HG02943 (cell line): Measurements from ENCODE around the gene CPXM2.

ENCODE experiments used
- ATAC-seq: cut with Tn5 transposase; IDR thresholded peaks from one replicate; pipeline ENCODE4 v1.9.1; 2021; ENCODE audit warnings: mild to moderate bottlenecking, low read depth, moderate library complexity; ENCODE audit not compliant: unreplicated experiment

CPXM2 gene

DNA sequence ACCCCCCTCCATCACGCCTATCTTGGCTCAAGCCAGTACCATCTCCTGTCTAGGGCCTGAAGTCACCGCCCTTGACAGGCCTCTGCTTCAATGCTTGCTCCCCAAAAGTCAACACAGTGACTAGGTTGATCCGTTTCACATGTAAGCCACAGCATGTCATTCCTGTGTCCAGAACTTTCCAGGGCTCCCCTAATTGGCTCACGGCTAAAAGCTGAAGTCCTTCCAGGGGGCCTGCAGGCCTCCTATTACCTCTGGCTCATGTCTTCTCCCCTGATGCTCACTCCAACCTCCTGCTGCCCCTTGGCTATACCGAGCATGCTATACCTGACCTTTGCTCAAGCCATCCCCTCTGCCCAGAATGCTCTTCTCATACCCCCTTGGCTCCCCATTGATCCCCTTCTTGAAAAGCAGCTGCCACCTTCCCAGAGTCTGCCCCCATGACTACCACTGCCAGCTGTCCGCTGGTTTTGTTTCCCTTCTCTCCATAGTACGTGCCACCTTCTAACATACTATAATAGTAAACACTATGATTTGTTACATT lies 39.1 kb downstream of the CPXM2 start:
- no peak for ATAC-seq

DNA sequence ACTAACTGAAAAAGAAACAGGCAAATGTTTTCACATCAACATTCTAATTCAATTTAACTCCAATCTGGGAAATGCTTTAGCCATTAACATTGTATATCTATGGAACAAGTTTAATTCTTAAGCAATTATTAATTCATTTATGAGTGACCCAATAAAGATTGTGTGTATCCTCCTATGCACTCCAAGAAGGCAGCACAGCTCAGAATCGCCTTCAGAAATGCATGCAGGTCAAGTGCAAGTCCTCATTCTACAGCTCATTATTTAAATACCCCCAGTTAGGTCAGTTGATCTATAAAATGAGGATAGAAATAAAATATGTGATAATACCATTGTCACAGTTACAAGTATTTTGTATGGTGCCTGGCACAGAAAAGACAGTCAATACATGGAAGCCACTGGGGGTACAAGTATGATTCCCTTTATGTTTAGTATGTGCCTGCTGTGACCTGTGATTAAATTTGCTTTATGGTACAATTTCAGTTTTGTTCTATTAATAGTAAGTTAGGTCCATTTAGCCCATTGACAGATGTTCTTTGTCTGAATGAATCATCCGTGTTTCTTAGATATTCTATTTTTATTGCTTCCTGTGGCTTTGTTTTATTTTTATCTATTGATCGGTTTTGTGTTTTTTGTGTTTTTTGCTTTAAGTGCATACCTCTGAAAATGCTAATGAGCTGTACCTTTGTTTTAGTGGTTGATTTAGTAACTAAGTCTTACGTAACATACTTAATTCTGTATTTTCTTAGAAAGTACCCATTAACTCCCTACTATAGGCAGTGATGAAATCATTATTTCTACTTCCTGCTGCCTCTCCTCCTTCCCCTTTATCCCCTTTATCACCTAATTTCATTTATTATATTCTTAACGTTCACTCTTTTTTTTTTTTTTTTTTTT lies 42.8 kb downstream of the CPXM2 start:
- ATAC-seq: peak; percentile 83

DNA sequence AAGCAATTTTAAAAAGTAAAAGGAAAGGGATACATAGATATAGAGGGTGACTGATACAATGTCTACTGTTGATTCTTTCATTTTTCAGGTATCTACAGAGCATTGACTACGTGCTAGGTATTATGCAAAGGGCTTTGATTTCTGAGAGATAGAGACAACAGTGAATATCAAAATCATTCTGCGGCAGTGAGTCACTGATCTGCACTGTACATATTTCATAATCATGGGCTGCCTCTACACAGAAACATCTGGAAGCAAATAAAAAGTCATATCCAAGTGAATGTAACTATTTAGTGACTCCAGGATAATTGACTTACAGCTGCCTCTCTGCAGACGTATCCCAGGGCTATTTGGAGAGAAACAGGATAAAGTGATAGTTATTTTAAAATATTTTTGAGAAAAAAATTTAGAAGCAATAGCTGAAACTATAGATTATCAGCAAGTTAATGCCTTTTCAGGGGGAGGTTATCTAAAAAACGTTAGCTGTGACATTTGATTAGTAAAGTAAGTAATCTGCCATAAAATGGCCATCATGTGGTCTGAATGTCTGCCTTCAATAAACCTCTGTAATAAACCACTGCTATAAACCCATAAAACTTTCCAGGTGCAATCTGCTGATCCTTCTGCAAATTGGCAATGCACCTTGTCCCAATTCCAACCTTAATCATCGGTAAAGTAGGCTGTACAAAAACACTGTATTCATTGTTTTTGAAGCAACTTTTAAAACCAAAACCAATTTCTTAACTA lies 43.7 kb downstream of the CPXM2 start:
- ATAC-seq: no peak

DNA sequence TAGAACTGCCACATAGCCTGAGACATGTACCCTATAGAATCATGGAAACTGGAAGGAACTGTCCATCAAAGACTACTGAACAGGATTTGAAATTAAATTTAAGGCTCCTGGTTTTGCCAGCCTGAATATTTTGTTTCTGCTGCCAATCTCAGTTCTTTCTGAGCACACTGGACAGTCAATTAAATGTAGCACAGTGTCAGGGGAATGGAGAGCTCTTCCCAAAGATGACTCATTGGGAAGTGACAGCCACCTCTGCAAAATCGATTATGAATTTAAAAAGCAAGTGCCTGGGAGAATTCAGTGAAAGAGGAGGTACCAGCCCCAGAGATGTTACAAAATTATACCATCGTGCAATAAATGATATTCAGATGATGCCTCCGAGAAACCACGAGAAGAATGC lies 47.8 kb downstream of the CPXM2 start:
- ATAC-seq: no peak

DNA sequence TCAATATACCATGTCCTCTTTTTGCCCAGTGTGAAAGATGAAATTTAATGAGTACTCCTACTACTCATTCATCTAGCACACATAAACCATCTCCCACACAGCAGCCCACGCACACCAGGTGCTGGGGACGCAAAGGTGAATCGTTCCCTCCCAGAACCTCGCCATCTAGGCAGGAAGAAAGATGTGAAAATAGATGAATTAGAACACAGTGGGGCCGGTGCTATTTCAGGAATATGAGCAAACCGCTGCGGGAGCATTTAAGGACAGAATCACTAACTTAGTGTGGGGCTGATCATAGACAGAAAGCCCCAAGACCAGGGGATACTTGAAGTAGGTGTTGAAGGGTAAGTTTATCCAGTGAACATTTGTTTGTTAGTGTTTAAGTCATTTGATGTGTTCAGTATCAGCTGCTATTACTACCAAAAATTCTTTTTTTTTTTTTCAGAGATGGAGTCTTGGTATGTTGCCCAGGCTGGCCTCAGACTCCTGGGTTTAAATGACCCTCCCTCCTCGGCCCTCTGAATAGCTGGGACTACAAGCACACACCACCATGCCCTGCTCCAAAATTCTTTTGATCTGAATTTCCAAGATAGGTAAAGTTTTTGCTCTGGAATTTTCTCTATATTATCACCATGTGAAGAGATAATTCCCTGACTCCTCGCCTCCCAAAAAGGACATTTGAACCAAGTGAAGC lies 48.8 kb downstream of the CPXM2 start:
- ATAC-seq: no peak

DNA sequence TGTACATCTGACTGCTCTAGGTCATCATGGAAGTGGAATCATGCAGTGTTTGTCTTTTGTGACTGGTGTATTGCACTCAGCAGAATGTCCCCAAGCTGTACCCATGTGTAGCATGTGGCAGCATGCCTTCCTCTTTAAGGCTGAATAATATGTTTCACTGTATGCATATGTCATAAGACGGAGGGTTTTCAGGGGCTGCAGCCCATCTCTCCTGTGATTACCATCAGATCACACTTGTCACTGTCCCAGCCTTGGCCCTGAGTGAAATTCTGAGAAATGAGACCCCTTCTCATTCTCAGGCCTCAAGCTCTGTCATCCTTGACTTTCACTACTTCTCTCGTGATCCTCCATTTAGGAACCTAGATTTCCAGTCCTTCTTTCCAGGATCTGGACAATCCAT lies 50.0 kb downstream of the CPXM2 start:
- no peak for ATAC-seq

DNA sequence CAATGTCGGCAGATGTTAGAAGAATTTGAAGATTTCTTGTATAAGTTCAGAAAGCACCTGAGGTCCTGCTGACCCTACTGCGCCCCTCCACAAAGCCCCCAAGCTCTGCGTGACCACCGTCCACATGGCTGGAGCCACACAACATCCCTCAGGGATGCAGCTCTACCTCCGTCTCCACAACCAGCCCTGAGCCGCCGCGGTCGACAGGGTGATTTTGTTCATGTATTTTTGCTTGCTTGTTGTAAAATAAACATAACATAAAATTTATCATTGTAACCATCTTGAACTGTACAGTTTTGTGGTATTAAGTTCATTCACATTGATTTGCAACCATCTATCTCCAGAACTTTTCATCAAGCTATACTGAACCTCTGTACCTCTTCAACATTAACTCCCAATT lies 50.5 kb downstream of the CPXM2 start:
- no peak for ATAC-seq

DNA sequence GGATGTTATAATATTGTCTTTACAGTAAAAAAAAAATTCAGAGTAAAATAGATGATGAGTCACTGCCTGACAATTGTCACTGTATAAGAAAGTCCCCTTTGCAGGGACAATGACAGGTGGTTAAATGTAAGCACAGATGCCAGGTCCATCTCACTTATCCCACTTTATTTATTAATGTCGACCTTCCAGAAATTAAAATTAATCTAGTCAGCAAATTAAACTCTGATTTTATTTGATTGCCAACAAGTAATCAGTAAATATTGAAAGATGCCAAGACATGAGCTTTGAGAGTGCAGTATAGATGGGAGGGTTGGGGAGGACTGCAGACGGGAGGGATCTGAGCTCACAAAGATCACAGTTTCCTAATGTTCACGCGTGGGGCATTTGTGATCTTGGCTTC lies 50.9 kb downstream of the CPXM2 start:
- no peak for ATAC-seq

DNA sequence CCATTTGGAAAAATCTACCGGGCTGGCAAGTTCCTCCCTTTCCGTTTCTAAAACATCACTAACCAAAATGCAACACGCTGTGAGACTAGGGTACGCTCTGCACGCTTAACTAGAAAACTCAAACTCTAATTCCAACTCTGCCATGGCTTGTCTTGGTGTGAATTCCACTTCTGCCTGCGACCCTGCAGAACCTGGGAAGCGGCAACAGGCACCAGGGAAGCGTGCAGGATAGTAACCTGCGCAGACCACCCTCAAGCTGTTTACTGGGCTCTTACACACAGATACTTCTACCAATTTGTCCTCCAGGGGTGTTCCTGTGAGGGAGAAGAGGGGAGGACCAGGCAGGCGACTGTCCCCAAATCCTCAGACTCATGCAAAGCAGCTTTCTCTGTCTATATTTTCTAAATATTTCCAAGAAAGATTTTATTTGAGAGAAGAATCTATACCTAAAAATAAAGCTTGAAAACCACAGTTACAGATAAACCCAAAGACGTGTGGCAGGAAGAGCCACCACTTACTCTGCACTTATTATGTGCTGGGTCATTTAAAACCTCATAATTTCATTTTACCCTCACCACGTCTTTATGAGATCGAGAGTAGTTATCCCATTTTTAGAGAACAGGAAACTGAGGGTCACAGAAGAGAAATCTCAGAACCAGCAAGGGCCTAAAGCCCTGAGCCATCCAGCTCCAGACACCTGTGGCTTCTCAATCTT lies 52.9 kb downstream of the CPXM2 start:
- no peak for ATAC-seq

DNA sequence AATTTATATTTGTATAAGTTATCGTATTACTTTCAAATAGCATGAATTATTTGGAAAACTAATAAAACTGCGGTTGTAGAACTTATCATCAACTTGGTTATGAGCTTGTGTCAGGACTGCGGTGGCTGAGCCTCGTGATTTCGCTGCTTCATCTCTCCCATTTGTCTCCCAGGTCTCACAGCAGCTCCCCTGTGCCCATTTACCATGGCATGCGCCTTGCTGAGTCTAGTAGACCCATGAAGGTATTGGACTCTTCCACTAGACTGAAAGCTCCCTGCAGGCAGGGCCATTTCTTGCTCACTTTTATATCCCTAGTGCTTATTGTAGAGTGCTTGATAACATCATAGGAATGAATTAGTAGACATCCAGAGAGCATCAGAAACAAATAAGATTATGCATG lies 53.9 kb downstream of the CPXM2 start:
- no peak for ATAC-seq

DNA sequence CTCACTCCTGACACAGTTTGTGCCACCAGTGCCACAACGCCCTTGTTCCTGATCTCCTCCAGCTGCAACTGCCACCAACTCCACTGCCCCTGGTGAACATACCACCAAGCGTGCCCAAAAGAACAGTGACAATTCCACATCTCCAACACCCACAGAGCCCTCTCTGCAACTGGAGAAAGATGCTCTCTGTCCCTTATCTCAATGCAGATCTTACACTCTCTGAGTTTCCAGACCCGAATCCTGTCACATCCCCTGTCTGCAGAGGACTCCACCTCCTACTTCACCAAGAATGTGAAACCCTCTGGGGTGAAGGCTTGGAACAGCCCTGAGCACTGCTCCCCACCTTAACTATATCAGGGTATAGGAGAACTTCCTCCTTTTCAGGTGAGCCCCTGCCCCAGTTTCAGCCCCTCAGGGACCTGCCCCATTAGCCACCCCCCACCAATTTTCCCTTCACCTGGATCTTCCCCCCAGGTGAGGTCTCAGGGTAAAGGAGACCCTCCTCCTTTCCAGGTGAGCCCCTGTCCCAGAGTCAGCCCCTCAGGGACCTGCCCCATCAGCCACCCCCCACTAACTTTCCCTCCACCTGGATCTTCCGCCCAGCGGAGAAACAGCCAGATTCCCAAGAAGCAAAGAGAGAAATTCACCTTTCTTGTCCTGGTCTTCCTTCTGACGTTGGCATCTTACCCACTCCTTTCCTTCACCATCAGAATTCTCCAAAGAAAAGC lies 55.0 kb downstream of the CPXM2 start:
- no peak for ATAC-seq

DNA sequence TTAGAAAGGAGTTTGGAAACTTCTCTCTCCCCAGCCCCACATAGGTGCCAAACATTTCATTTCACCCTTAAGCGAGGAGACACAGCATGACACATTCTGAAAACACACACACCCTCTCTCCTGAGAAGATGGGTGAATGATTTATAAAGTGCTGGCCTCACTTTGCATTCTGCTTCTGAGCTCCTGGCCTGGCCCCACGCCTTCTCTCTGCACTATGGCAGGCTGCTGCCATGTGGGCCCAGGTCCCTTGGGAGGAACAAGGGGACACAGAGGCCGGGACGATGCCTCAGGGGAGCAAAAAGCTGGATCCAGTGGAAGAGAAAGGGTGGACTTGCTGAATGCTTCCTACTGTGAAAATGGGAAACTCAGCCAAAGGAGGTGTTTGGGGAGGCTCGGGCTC lies 56.0 kb downstream of the CPXM2 start:
- ATAC-seq: peak; percentile 96

DNA sequence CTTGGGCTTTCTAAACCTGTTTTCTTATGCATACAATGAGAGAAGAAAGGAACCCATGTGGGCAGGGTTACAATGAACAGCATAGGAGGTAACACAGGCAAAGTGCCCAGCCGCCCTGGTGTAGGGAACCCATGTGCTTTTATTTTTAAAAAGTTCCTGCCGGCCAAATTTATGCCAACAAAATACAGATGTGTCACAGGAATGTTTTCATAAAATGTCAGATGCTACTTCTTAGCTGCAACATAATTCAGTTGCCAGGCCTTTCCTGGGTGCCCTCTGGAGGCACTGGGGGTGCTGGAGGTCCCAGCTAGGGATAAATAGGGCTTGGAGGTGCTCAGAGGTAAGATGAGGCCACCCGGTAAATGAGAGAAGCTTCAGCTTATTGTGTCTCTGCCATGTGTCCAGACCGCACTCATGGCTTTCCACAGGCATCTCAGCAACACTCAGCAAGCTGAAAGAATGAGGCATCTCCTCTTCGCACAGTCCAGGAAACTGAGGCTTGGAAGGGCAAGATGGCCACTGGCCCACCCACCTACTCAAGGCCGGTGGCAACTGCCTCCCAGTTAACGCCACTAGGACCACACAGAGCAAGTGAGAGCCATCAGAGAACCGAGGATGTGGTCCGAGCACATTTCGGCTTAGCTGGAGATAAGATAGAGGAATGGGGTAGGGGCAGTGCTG lies 58.3 kb downstream of the CPXM2 start:
- no peak for ATAC-seq

DNA sequence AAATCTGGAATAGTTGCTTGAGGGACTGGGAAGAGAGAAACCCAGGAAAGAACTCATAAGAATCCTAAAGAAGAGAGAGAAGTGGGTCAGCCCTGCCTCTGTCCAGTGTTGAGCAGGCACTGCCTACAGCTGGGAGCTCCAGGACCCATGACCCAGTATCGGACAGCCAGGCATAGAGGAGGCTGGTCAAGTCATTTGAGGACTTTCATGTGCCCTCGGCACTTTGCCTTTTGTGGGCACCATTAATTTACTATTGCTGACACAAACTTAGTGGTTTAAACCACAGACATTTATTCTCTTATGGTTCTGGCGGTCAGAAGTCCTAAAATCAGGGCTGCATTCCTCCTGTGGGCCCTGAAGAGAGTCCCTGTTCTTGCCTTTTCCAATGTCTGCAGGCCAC lies 60.3 kb downstream of the CPXM2 start:
- ATAC-seq: no peak

DNA sequence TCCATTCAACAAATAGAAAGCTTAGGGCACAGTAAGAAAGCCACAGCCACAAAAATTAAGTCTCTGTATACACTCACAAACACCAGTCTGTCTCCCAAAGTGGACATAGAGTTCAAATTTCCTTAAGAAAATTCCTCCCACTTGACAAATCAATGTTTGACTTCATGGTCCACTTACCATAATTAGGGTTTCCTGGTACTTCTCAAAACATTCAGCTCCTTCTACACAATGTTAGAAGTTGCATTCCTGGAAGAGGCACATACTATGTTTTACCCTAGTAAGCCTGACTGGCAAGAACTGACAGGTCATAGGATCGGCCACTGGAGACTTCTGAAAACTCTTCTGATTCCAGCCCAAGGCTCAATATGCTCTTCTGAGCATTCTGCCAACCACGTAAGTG lies 70.5 kb downstream of the CPXM2 start:
- no peak for ATAC-seq

DNA sequence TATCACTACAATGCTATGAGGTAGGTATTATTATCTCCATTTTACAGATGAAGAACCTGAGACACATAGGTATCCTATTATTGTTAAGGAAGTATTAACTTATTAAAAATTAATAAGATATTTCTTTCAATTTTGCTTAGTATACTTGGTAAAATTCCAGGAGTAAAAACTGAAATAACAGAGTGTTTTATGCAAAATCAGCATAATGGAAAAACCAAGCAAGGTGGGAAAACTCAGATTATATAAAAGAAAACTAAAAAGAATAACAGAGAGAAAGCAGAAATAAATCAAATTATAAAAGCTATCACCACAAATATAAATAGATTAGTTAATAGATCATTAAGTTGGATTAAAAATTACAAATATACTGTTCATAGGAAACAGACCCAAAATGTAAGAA lies 82.0 kb downstream of the CPXM2 start:
- ATAC-seq: no peak

DNA sequence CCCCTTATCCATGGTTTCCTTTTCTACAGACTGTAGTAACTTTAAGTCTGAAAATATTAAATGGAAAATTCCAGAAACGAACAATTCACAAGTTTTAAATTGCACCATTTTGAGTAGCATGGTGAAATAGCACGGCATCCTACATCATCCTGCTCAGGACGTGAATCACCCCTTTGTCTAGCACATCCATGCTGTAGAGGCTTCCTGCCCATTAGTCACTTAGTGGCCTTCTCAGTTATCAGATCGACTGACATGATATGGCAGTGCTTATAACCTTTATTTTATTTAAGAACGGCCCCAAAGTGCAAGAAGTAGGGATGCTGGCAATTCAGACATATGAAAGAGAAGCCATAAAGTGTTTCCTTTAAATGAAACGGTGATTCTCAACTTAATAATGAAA lies 82.7 kb downstream of the CPXM2 start:
- no peak for ATAC-seq

DNA sequence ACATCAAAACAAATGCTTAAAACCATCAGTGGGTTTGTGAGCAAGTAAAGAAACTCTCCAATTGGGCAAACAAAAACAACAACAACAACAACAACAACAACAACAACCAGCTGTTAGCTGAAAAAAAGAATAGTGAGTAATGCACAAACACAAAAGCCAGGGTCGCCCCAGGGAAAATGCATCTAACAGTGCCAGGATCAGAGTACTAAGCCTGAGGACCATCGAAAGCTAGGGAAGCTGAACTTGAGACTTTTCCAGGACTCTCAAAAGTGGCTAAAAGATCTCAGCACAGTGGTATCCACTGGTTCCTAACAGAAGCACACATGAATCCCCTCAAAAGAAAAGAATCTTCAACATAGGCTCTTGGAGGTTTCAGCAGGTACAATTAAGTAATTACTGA lies 83.3 kb downstream of the CPXM2 start:
- ATAC-seq: no peak

DNA sequence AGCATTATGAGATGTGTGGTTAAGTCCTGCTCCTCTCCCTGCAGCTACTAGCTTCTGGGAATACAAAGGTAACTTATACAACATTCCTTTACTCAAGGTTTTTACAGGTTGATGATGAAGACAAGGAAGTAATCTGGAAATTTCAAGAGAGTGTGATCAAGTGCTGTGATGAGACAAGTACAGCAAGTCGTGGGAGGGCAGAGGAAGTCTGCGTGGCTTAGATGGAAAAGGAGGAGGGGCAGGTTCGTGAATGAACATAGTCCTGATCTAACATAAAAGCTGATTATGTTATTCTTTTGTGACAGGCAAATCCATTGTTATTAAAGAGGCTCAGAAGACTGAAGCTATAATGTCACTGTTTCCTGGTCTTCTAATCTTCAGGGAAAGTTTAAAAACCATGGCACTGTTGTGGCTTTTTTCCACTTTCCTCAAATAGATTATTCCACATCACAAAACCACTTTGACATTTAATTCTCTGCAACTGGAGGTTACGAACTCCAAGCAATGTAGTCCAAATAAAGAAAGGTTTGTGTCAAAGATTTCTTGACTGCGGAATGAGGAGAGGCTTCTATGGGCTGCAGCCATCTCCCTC lies 84.1 kb downstream of the CPXM2 start:
- no peak for ATAC-seq
